Hepatocyte (in vitro differentiated cells): ENCODE measurements around the gene AEBP1.

Source experiments
- EZH2 ChIP-seq: fragments of 200-600 bp; sonication (generic); IDR thresholded peaks from 2 replicates; pipeline ENCODE4 v1.6.1; 2016; ENCODE audit warnings: antibody characterized with exemption, mild to moderate bottlenecking, borderline replicate concordance
- TF ChIP-seq, protein P1 (sequence below): fragments of 200-600 bp; sonication (generic); IDR thresholded peaks from 2 replicates; pipeline ENCODE4 v1.5.1; 2016; ENCODE audit warnings: antibody characterized with exemption, mild to moderate bottlenecking; ENCODE audit not compliant: poor library complexity

DNA sequence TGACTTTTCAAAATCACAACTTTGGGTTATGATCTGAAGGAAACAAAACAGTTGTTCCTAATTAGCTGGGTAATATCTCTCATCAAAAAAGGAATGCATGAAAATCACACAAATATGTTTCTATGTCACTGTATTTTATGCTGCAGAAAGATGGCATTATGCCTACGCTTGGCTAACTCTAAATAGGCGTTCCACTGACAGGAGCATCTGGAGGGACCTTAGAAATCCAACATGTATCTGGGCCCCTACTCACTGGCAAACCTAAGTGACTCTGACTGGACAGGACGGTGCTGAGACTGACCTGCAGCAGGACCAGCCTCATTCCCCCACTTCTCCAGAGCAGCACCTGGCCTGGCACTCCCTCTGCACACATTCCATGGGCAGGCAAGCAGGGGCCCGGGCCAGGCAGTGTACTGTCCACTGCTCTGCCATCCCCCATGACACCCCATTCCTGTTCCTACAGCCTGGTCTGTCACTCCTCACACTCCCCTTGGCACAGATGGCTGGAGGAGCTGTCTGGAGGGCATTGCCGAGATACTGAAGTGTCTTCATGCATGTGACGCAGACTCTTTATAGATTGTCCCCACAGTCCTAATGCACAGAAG is 39.6 kb downstream of the AEBP1 start:
- TF ChIP-seq, protein P1, sequence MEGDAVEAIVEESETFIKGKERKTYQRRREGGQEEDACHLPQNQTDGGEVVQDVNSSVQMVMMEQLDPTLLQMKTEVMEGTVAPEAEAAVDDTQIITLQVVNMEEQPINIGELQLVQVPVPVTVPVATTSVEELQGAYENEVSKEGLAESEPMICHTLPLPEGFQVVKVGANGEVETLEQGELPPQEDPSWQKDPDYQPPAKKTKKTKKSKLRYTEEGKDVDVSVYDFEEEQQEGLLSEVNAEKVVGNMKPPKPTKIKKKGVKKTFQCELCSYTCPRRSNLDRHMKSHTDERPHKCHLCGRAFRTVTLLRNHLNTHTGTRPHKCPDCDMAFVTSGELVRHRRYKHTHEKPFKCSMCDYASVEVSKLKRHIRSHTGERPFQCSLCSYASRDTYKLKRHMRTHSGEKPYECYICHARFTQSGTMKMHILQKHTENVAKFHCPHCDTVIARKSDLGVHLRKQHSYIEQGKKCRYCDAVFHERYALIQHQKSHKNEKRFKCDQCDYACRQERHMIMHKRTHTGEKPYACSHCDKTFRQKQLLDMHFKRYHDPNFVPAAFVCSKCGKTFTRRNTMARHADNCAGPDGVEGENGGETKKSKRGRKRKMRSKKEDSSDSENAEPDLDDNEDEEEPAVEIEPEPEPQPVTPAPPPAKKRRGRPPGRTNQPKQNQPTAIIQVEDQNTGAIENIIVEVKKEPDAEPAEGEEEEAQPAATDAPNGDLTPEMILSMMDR, result no peak
- TF ChIP-seq EZH2, result no peak
